GM12872 (cell line): Measurements from ENCODE around the gene RUFY3.

Source experiments
- TF ChIP-seq, protein P1 (sequence below): IDR thresholded peaks from 3 replicates; pipeline ENCODE4 v1.5.1; 2011; ENCODE audit warnings: low read depth, mild to moderate bottlenecking, low read length, moderate library complexity; ENCODE audit not compliant: insufficient read depth

RUFY3 gene

GRCh38 chr4:70818173-70818855 is 96.5 kb downstream of the RUFY3 start:
- TF ChIP-seq, protein P1, sequence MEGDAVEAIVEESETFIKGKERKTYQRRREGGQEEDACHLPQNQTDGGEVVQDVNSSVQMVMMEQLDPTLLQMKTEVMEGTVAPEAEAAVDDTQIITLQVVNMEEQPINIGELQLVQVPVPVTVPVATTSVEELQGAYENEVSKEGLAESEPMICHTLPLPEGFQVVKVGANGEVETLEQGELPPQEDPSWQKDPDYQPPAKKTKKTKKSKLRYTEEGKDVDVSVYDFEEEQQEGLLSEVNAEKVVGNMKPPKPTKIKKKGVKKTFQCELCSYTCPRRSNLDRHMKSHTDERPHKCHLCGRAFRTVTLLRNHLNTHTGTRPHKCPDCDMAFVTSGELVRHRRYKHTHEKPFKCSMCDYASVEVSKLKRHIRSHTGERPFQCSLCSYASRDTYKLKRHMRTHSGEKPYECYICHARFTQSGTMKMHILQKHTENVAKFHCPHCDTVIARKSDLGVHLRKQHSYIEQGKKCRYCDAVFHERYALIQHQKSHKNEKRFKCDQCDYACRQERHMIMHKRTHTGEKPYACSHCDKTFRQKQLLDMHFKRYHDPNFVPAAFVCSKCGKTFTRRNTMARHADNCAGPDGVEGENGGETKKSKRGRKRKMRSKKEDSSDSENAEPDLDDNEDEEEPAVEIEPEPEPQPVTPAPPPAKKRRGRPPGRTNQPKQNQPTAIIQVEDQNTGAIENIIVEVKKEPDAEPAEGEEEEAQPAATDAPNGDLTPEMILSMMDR: no peak

- TF ChIP-seq, protein P1: no peak
Measured at GRCh38 chr4:70818921-70819320, 97.2 kb downstream of the RUFY3 start.

DNA sequence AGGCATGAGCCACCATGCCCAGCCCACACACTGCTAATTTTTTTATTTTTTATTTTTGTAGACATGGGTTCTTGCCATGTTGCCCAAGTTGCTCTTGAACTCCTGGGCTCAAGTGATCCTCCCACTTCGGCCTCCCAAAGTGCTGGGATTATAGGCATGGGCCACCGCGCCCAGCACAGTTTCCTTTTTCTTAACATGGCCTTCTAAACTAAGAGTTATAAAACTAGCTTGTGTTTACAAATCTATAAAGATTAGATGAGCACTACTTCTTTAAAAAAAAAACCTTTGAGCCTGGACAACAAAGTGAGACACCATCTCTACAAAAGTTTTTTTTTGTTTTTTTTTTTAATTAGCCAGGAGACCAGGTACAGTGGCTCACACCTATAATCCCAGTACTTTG is 107.3 kb downstream of the RUFY3 start:
- TF ChIP-seq, protein P1: no peak

GRCh38 chr4:70829492-70829891 is 107.7 kb downstream of the RUFY3 start:
- TF ChIP-seq, protein P1: no peak

GRCh38 chr4:70830054-70830453 is 108.3 kb downstream of the RUFY3 start:
- TF ChIP-seq, protein P1: no peak

DNA sequence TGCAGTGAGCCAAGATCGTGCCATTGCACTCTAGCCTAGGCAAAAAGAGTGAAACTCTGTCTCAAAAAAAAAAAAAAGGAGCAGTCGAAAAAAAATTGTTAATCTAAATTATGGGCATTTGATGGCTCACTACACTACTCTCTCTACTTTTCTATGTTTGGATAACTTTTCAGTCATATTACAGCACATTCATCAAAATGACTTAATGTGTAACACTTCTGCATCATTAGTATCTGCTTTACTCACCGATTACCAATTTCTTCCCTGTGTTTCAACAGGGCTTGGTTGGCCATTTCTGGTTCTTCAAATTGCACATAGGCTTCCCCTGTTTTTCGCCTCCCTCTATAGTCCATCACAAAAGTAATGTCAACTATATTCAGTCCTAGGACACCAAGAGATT is 109.5 kb downstream of the RUFY3 start:
- TF ChIP-seq, protein P1: no peak

- TF ChIP-seq, protein P1: no peak
Measured at GRCh38 chr4:70833675-70834074, 111.9 kb downstream of the RUFY3 start.

DNA sequence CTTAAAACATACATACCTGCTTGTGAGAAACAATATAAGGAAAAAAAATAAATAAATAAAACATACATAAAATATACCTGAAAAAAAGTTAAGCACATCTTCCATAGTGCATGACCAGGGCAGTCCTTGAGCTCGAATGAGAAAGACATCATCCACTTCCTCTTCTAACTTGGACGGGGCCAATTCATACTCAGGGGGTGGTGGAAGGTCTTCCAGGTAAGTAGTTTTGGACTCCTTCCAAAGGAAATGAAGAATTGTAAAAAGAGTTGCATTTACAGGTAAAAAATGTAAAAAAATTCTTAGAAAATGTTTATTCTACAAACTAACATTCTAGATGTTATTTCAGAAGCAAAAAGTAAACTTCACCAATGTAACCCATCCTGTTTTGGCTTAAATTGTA is 114.3 kb downstream of the RUFY3 start:
- TF ChIP-seq, protein P1: no peak
